RWPE1 (cell line): Measurements from ENCODE around the gene USP49.

ENCODE experiments used
- CTCF ChIA-PET: fragments of 350-600 bp; sonication (Branson Sonifier 250); formaldehyde crosslinking; extraction: SDS; loops from one replicate; lab custom pipeline; 2021; lab: Yijun Ruan, JAX
- POLR2A ChIA-PET: fragments of 400-600 bp; formaldehyde crosslinking; extraction: SDS; loops from one replicate; lab custom pipeline; 2020; ENCODE audit warnings: antibody characterized with exemption; ENCODE audit not compliant: low non-redundant PET; lab: Yijun Ruan, JAX
- DNase-seq: peaks from one replicate; pipeline ENCODE4 v3.0.0; 2012; ENCODE audit warnings: low spot score
- H3K27ac ChIP-seq: fragments of 450-650 bp; 2 replicates; pipeline ENCODE4 v1.5.1; 2017
- TF ChIP-seq, protein P1 (sequence below): fragments of 450-650 bp; conservative IDR thresholded peaks from 2 replicates; pipeline ENCODE4 v1.5.1; 2017; ENCODE audit warnings: low read depth, mild to moderate bottlenecking

Gene USP49

DNA sequence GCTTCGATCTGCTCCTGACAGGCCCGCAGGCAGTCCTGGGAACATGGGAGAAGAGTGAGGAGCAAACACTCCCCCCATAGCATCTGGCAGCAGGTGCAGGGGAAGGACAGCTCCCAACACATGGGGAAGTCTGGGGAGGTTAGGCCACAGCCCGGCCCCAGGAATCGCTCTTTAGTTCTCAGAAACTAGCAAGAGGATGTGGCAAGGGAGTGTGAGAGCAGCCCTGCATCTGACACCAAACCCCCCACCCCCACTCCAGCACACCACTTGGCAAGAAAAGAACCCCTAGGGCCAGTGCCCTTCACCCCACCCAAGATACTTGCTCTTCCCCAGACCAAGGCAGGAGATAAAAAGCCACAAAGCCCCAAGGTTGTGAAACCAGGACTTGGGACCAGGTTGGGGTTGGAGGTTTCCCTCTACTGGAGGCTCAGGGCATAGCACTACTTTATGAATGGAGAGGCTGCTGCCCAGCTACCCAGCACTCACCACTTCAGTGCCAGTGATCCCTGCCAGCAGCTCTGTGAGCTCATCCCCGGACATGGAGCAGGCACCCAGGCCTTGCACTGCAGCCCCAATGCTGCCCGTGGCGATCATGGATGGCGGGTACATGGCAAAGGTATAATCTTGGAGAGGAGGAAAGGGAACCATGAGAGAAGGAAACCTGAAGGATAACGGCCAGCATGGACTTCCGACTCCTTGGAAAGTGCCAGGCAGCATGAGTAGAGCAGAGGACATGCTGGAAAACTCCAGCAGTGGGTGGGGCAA, 41.1 kb upstream of the USP49 start:
- H3K27ac ChIP-seq = peak overlapping the region; percentile 83
- peak; percentile 80 for DNase-seq
- TF ChIP-seq, protein P1, sequence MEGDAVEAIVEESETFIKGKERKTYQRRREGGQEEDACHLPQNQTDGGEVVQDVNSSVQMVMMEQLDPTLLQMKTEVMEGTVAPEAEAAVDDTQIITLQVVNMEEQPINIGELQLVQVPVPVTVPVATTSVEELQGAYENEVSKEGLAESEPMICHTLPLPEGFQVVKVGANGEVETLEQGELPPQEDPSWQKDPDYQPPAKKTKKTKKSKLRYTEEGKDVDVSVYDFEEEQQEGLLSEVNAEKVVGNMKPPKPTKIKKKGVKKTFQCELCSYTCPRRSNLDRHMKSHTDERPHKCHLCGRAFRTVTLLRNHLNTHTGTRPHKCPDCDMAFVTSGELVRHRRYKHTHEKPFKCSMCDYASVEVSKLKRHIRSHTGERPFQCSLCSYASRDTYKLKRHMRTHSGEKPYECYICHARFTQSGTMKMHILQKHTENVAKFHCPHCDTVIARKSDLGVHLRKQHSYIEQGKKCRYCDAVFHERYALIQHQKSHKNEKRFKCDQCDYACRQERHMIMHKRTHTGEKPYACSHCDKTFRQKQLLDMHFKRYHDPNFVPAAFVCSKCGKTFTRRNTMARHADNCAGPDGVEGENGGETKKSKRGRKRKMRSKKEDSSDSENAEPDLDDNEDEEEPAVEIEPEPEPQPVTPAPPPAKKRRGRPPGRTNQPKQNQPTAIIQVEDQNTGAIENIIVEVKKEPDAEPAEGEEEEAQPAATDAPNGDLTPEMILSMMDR = peak; percentile 87
- ChIA-PET CTCF (interaction anchor here (0.6 to 2.1 kb wide), 9 partner anchors 93 to 894 kb away, joined by 3 to 7 read pairs (median 4); partner anchors contain the start of gene FRS3), POLR2A (no interaction called here)

DNA sequence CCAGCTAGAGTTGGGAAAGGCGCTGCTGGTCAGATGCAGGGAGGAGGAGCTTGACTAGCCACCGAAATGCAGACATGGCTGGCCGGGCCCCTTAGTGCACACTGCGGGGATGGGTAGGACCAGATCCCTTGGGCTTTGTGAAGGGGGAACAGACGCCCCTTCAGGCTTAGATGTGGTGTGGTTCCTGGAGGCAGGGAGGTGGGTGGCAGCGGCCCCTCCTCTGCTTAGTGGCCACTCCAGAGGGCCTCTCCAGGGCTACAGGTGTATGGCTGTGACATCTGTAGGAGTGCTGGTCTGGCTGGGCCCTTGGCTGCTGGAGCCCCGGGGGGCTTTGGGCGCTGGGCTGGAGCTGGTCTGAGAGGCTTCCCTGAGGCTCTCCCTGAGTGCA, 40.5 kb upstream of the USP49 start:
- TF ChIP-seq, protein P1 = no peak
- CTCF ChIA-PET = interaction anchor here (0.6 to 2.1 kb wide), 4 partner anchors 109 to 894 kb away, joined by 3 to 7 read pairs (median 4); no protein-coding TSS in a partner anchor
- peak overlapping the region; percentile 83 for H3K27ac ChIP-seq
- no peak for DNase-seq
- POLR2A ChIA-PET = no interaction called here

DNA sequence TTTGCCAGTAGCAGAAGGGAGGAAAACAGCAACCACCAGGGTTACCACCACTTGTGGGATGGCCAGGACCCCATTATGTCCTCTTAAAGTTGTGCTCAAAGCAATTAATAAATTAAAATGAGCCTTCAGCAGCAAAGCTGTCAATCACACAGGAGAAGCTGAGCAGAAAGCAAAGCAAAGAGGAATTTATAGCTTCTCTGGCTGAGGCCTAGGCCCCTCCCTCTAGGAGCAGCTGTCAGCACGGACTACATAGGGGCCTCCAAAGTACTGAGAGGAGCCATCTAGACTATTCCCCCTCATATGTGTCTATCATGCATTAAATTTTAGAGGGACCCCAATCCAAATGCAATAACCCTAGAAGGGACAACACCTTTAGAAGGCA, 40.0 kb upstream of the USP49 start:
- TF ChIP-seq, protein P1 = no peak
- CTCF ChIA-PET = interaction anchor here (0.6 to 2.1 kb wide), 4 partner anchors 109 to 895 kb away, joined by 3 to 7 read pairs (median 4); no protein-coding TSS in a partner anchor
- no peak for DNase-seq
- peak overlapping the region; percentile 83 for H3K27ac ChIP-seq
- POLR2A ChIA-PET = no interaction called here

DNA sequence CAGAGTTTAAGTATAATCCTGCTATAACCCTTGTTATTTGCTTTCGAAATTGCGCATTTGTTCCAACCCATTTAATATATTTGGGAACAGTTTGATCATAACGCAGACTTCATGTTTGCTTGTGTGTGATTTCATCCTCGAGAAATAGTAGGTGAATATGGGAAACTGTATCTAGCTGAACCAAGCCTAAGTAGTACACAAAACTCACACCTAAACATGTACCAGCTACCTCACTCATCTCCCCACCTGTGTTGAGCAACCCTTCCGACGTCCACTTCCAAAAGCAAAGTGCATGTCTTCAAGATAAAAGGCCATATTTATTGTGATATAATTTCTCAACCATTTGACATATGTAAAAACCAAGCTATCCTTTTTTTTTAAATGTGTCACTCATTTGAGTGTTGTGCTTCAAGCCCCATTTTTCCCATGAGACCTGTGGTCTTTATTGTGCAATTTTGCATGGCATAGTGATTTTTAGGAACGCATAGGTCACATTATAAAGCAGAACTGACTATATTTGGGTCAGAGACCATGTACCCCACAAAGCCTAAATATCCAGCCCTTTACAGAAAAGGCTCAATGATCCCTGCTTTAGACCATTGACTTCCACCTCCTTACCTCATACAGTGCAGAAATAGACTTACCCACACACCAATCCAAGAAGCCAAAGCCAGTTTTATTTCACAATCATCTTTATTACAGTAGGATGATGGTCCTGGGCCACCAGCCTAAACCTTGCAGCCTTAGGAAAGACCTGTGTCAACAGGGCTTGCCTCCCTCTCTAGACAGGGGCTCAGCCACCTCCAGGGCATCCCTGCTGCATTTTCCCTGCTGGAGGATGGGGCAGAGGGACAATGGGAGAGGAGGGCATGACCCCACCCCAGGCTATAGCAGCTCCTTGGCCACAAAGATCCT, 39.4 kb upstream of the USP49 start:
- peak overlapping the region; percentile 83 for H3K27ac ChIP-seq
- POLR2A ChIA-PET = no interaction called here
- TF ChIP-seq, protein P1 = no peak
- CTCF ChIA-PET = interaction anchor here (2.1 to 2.2 kb wide), 2 partner anchors 13 to 110 kb away, joined by 7 to 8 read pairs; partner anchors contain the start of genes BYSL and MED20
- DNase-seq = no peak

DNA sequence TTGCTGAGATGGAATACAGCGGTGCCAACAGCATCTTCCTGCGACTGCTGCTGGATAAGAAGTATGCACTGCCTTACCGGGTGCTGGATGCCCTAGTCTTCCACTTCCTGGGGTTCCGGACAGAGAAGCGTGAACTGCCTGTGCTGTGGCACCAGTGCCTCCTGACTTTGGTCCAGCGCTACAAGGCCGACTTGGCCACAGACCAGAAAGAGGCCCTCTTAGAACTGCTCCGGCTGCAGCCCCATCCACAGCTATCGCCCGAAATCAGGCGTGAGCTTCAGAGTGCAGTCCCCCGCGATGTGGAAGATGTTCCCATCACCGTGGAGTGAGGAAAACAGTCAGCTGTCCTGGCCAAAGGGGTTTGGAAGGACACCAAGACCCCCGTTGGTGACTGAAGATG, 37.2 kb upstream of the USP49 start:
- TF ChIP-seq, protein P1 = no peak
- POLR2A ChIA-PET = no interaction called here
- DNase-seq = no peak
- H3K27ac ChIP-seq = peak overlapping the region; percentile 14
- CTCF ChIA-PET = interaction anchor here (0.6 to 2.2 kb wide), 3 partner anchors 11 to 243 kb away, joined by 3 to 8 read pairs (median 7); partner anchors contain the start of genes BYSL and MED20

DNA sequence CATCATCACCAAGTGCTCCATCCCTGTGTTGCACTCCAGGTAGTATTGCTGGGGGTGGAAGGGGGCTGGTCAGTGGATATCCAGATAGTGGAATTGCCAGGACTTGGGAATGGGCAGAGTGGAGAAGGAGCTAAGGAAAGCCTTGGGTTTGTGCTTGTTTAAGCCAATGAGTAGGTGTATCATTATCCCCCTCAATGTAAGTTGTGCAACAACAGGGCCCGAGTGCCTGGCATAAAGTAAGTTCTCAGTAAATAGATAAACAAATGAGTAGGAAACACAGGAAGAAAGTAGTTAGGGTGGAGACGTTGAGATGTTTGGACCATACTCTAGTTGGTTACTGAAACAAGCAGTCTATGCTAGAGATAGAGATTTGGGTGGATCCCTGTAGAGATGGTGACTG, 36.6 kb upstream of the USP49 start:
- CTCF ChIA-PET = interaction anchor here (0.6 to 1.8 kb wide), 2 partner anchors 11 to 244 kb away, joined by 7 read pairs; partner anchors contain the start of genes BYSL and MED20
- TF ChIP-seq, protein P1 = no peak
- POLR2A ChIA-PET = interaction anchor here (0.6 kb wide), 1 partner anchor 37 kb away, joined by 3 read pairs; the partner anchor contains the start of gene USP49

More for the DNA sequence above, 36.6 kb upstream of the USP49 start:
- DNase-seq = no peak
- H3K27ac ChIP-seq = peak overlapping the region; percentile 28
